GM18858 (cell line): Measurements from ENCODE around the gene VCX2.
"Not testable (repeated sequence)": the region's sequence is repeated elsewhere in the genome, so short reads cannot be mapped to it uniquely, and the experiment has no call there.

Source experiments
- ATAC-seq: cut with Tn5 transposase; IDR thresholded peaks from one replicate; pipeline ENCODE4 v1.9.1; 2021; ENCODE audit not compliant: unreplicated experiment

Gene VCX2

GRCh38 chrX:8171169-8171568, at the start of gene VCX2:
Gene VCX2 (minus strand): TSS chrX:8171267. CDS start chrX:8170643, 624 bp downstream.
- not testable (repeated sequence) for ATAC-seq

- ATAC-seq: no peak
Measured at GRCh38 chrX:8204943-8205342, 33.9 kb upstream of the VCX2 start.

GRCh38 chrX:8204169-8204935, 33.3 kb upstream of the VCX2 start:
- no peak for ATAC-seq

- no peak for ATAC-seq
Measured at GRCh38 chrX:8201896-8202331, 30.8 kb upstream of the VCX2 start.

- no peak for ATAC-seq
Measured at GRCh38 chrX:8196776-8197175, 25.7 kb upstream of the VCX2 start.

- no peak for ATAC-seq
Measured at GRCh38 chrX:8194216-8194615, 23.1 kb upstream of the VCX2 start.

- ATAC-seq: no peak
Measured at GRCh38 chrX:8192276-8192675, 21.2 kb upstream of the VCX2 start.

- ATAC-seq: no peak
Measured at GRCh38 chrX:8191022-8191421, 20.0 kb upstream of the VCX2 start.

- no peak for ATAC-seq
Measured at GRCh38 chrX:8190341-8190830, 19.3 kb upstream of the VCX2 start.

GRCh38 chrX:8189096-8189830, 18.2 kb upstream of the VCX2 start:
- no peak for ATAC-seq

- no peak for ATAC-seq
Measured at GRCh38 chrX:8183346-8183745, 12.3 kb upstream of the VCX2 start.

- no peak for ATAC-seq
Measured at GRCh38 chrX:8179656-8180055, 8.6 kb upstream of the VCX2 start.

GRCh38 chrX:8154011-8154410, 17.1 kb downstream of the VCX2 start:
- ATAC-seq: not testable (repeated sequence)

- ATAC-seq: no peak
Measured at GRCh38 chrX:8147226-8147625, 23.8 kb downstream of the VCX2 start.

GRCh38 chrX:8144925-8145324, 26.1 kb downstream of the VCX2 start:
- ATAC-seq: no peak

- ATAC-seq: no peak
Measured at GRCh38 chrX:8141896-8142295, 29.2 kb downstream of the VCX2 start.

- ATAC-seq: no peak
Measured at GRCh38 chrX:8140986-8141744, 29.9 kb downstream of the VCX2 start.

- ATAC-seq: no peak
Measured at GRCh38 chrX:8139716-8140115, 31.4 kb downstream of the VCX2 start.

- no peak for ATAC-seq
Measured at GRCh38 chrX:8138252-8138651, 32.8 kb downstream of the VCX2 start.

- ATAC-seq: no peak
Measured at GRCh38 chrX:8126648-8127047, 44.4 kb downstream of the VCX2 start.

- ATAC-seq: no peak
Measured at GRCh38 chrX:8126092-8126491, 45.0 kb downstream of the VCX2 start.
